NB4 (cell line): ENCODE data around the gene SLC37A2.

ENCODE experiments used
- CTCF ChIP-seq: IDR thresholded peaks from one replicate; pipeline ENCODE4 v1.5.1; 2012; ENCODE audit warnings: low read depth, low read length
- MAX ChIP-seq: IDR thresholded peaks from 2 replicates; pipeline ENCODE4 v1.6.1; 2011; ENCODE audit warnings: low read depth, low read length
- MYC ChIP-seq: IDR thresholded peaks from 2 replicates; pipeline ENCODE4 v1.6.1; 2011; ENCODE audit warnings: low read depth, low read length
- POLR2A ChIP-seq: IDR thresholded peaks from 2 replicates; pipeline ENCODE4 v1.6.1; 2011; ENCODE audit warnings: mild to moderate bottlenecking; ENCODE audit not compliant: insufficient read length; ENCODE audit errors: extremely low read depth

- TF ChIP-seq CTCF (no peak), POLR2A (no peak), MAX (no peak), MYC (no peak)
Observed at GRCh38 chr11:125081098-125081798, 18.1 kb downstream of the SLC37A2 start.
